ENCODE data around the gene BPGM.

DNA sequence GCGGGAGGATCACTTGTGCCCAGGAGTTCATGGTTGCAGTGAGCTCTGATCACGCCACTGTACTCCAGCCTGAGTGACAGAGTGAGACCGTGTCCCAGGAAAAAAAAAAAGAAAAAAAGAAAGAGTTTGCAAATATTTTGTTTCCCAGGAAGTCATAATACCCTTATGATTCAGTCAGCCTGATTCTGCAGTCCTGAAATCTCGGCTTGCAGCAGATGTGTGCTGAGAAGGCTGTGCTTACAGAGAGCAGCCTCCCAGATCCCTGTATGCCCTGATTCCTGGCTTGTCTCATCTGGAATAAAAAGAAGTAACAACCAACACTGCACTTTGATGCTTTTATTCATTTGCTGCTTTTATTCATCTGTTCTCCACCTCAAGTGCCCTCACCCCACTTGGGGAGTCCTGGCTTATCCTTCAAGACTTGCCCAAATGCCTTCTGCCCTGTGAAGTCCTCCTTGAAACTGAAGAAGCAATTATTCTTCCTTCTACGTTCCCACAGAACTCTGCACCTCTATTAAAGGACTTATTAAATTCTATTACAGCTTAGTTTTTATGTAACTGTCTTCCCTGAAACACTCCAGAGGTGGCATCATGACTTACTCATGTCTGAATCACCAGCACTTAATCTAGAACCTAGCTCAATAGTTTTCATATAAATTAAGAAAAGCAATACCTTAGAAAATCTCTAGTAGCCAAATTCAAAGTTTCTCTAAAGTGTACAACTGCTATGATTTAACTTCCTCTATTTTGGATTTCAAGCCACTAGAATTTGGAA lies 27.7 kb upstream of the BPGM start:
- TF ChIP-seq CTCF (IDR thresholded peaks at IDR 0.05) = no peak
- no peak for TF ChIP-seq POLR2AphosphoS5 (IDR thresholded peaks at IDR 0.05)
- TF ChIP-seq POLR2A (IDR thresholded peaks at IDR 0.05) = no peak
- no peak for TF ChIP-seq EP300 (IDR thresholded peaks at IDR 0.05)

Measured in suprapubic skin (tissue), 4 donors.